Stimulated activated CD8-positive, alpha-beta memory T cell treated with anti-CD3 and anti-CD28 coated beads, Interleukin-7, amount 100 ng/mL, for 4 hours (primary cell): Measurements from ENCODE around the gene ZDHHC4.
A peak's percentile ranks its signal among the peaks of the same experiment; 100 is the strongest.

Experiments used
- DNase-seq, 2 donors: peaks; one replicate each; pipeline ENCODE4 v3.0.0-alpha.2; 2020; ENCODE audit warnings: low read depth in 2 of 2

Gene ZDHHC4

DNA sequence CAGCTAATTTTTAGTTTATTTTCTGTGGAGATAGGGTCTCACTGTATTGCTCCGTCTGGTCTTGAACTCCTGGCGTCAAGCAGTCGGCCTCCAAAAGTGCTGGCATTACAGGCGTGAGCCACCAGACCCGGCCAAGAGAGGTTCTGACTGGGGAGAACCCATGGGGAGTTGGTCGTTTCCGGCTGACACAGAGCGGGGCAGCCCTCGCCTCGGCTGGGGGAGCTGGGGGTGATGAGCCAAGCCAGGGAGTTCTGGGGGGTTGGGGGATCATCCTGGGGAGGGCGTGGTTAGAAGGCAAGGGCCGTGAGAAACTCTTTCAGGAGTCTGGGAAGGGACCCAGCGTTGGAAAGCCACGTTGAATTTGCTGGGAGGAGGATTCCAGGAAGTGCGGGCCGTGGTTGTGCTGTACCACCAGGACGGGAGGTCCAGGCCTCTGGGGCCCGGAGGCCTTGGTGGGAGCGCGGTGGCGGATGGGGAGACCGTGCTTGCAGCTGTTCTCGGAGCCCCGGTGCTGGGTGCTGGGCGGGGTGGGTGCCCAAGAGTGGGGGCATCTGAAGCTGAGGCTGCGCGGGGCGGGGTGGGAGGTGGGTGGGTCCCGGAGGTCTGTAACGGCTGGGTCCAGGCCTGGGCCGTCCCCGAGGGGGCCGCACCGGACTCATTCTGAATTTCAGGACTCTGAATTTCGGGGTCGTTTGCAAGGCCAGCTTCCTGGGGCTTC lies 29.8 kb downstream of the ZDHHC4 start:
- no peak for DNase-seq

DNA sequence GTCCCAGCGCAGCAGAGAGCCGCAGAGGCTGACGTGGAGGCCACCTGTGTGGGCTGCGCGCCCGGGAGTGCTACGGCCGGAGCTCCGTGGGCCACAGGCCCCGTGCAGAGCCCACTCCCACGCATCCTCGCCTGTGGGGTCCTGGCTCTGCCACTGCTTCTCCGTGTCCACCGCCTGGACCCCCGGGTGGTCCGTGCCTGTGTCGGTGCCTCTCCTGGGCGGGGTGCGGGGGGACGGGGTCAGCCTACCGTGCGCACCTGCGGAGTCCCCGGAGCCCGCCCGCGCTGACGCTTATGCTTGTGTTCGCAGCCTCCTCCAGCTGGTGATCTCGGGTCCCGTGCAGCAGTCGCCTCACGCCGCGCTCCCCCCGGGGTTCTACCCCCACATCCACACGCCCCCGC lies 30.4 kb downstream of the ZDHHC4 start:
- no peak for DNase-seq

DNA sequence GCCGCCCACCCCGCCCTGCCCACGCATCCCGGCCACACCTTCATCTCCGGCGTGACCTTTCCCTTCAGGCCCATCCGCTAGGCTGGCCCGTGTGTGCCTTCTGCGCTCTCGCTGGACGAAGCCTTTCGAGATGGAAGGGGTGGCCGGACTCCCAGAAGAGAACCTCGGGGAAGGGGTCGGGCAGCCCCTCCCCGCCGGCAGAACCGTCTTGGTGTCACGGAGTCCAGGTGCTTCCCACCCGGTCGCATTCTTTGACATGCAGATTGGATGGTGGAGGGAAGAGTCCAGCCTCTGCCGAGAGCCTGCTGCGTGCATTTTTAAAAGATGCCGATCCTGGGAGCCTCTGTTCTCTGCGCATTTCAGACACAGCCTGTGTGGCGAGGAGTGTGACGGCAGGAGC lies 30.8 kb downstream of the ZDHHC4 start:
- no peak for DNase-seq

DNA sequence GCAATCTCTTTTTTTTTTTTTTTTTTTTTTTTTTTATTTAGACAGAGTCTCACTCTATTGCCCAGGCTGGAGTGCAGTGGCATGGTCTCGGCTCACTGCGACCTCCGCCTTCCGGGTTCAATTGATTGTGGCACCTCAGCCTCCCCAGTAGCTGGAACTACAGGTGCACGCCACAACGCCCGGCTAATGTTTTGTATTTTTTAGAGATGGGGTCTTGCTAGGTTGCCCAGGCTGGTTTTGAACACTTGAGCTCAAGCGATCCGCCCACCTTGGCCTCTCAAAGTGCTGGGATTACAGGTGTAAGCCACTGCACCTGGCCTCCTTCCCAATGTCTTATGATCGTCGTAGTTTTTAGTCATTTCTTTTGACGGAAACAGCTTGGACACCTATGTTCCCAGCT lies 31.5 kb downstream of the ZDHHC4 start:
- no peak for DNase-seq

DNA sequence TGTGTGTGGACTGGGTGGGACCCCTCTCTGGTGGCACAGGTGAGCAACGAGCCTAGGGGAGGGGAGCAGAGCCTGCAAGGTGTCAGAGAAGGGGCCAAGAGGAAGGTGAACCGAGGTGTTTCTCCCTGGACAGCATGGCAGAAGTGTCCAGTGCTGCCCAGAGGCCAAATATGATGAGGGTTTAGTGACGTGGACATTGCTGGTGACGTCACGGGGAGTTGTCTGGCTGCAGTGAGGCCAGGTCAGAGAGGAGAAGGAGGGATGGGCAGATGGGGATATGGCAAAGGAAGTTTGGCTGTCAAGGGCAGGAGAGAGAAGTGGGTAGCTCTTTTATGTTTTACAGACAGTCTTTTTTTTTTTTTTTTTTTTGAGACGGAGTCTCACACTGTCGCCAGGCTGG lies 35.6 kb downstream of the ZDHHC4 start:
- DNase-seq = no peak

DNA sequence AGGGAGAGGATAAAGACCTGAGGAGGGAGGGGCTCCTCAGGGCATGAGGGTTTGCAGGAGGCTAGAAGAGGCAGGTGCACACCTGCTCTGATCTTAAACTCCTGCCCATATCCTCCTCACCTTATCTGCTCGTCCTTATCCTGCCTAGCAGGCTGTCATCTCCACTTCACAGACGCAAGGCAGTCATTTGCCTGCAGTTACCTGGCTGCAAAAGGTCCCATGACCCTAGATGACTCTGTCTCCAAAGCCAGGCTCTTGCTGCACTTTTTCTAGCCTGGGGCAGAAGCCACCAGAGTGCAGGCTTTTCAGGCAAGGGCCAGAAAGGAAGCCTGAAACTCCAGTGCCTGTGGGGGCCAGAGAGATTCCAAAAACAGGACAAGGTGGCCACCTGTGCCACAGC lies 36.5 kb downstream of the ZDHHC4 start:
- DNase-seq = no peak

DNA sequence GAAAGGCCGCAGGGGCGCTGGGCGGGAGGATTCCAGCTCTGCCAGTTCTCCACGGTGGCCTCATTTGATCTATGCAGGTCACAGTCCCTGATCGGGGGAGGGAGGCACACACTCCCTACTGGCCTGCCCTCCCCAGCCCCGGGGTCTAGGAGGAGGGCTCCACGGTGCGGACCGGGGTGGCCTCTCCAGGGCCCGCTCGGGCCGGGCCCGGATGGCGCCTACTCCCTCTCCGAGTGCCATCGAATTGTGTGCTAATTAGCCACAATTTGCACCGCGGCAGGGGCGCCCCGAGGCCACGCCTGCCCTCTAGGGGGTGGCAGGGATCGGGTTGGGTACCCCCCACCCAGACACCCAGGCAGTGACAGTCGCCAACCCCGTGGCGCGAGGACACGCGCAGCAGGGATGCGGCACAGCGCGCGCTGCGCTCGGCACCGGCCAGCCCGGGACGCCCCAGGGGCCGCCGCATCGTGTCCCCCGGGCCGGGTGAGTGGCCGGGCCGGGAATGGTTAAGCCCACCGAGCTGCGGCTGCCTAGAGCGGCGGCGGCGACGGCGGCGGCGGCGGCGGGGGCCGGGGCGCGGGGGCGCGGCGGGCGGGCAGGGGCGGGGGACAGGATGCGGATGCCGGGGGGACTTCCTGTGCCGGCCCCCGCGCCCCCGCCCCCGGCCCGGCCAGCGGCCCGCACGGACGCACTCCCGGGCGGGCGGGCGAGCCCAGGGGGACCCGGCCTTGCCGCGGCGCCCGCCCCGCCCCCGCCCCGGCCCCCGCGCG lies 37.9 kb downstream of the ZDHHC4 start, which contains the start of gene ZNF853:
Gene ZNF853 (plus strand): TSS at position 658 of the 770 bp plus-strand sequence. CDS start 565 bp downstream, outside the sequence.
- peak in 1 of 2 donors; percentile 24 for DNase-seq

DNA sequence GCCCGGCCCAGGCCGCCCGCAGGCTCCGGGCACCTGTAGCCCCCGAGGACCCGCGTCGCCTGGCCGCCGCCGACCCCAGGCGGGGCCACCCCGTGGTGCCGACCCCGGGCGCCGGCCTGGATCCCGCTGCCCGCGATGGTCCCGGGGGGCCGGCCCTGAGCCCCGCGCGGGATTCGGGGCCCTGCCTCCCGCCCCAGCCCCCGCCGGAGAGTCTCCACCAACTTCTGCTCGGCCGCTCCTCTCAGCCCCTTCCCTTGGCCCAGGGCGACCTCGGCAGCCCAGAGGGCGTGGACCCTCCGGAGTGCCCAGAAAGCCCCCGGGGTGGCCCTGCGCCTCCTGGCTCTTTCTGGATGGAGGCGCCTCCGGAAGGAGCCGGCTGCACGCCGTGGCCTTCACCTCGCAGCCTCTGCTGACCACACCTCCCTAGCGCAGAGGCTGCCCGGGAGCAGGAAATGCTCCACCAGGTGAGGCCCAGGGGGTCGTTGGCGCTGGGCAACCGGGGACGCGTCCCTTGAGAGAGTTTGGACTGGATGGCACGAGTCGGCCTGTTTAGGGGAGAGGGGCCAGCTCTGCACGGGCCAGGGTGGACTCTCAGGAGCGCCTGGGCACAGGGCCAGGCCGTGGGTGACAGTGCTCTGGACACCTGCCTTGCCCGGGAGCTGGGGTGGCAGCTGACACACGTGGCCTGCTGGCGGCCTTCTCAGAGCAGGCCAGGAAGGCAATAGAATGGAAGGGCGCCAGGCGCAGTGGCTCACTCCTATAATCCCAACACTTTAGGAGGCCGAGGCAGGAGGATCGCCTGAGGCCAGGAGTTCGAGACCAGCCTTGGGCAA lies 38.7 kb downstream of the ZDHHC4 start:
- no peak for DNase-seq

DNA sequence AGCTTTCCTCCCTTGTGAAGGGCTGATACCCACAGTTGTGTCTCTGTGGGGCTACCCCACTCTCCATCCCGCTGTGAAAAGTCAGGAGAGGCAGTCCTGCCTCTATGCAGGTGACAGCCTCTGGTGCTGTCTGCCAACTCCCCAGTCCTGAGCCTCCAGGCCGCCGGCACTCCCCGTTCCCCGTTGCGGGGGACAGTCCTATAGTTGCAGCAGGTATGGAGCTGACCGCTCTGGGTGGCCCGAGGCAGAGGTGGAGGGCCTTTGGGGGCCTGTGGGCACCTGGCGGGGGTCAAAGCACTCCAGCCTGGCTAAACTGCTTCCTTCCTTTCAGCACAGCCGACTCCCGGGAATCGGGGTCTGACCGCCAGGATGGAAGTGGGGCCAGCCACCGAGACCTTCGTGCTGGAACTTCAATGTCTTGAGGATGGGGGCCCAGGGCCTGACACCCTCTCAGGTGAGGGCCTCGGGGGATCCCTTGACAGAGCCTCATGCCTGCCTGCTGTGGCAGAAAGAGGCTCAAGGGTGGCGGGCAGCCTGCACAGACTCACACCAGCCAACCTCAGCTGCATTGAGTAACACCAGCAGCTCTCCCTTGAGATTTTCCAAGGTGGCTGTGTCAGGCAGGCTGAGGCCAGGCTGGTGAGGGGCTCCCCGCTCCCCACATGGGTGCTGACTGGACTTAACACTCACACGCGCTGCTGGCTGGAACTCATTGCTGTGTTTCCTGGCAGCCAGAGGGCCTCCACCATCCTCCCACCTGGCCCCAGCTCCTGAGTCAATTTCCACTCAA lies 39.8 kb downstream of the ZDHHC4 start:
- DNase-seq = no peak

DNA sequence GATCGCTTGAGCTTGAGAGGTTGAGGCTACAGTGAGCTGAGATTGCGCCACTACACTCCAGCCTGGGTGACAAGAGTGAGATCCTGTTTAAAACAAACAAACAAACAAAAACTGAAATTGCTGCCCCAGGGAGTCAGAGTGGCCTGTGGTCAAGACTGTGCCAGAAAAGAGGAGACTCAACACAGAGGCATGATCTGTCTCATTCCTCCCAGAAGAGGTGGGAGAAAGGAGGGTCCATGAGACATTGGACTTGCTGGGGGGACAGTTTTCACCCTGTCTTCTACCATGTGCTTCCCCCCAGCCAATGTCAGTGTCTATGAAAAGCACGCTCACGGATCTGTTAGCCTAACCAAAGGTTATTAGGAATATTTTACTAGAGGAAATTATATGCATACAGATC lies 41.4 kb downstream of the ZDHHC4 start:
- DNase-seq = no peak

DNA sequence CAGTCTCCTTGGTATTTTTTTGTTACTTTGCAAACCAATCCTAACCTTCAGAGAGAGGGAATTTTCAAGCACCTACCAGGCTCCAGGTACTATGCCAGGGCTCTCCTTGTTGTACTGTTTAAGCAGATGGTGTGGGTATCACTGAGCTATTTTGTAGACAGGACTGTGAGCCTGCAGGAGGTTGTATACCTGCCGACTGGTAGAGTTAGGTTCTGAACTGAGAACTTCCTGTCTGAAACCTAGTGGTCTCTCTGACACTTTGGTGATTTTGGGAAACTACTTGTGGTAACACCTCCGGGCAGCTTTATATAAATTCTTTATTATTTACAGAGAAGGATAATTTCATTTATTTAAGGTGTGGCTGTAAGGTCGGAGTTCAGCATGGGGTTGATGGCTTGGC lies 42.7 kb downstream of the ZDHHC4 start:
- no peak for DNase-seq

DNA sequence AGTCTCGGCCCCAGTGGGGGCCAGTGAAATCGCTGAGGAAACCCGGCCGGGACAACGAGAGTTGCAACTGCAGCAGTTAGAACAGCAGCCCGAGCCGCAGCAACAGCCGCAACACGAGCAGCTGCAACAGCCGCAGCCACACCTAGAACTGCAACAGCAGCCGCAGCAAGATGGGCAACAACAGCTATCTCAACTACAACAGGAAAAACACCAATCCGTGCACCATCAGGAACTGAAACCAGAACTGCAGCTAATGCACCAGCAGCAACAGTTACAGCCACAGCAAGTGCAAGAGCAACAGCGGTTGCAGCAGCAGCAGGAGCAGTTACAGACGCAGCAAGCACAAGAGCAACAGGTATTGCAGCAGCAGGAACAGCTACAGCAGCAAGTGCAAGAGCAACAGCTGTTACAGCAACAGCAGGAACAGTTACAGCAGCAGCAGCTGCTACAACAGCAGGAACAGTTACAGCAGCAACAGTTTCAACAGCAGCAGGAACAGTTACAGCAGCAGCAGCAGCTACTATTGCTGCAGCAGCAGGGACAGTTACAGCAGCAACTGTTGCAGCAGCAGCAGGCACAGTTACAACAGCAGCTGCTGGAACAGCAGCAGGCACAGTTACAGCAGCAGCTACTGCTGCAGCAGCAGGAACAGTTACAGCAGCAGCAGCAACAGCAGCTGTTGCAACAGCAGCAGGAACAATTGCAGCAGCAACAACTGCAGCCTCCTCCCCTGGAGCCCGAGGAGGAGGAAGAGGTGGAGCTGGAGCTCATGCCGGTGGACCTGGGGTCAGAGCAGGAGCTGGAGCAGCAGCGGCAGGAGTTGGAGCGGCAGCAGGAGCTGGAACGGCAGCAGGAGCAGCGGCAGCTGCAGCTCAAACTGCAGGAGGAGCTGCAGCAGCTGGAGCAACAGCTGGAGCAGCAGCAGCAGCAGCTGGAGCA lies 44.2 kb downstream of the ZDHHC4 start:
- no peak for DNase-seq

DNA sequence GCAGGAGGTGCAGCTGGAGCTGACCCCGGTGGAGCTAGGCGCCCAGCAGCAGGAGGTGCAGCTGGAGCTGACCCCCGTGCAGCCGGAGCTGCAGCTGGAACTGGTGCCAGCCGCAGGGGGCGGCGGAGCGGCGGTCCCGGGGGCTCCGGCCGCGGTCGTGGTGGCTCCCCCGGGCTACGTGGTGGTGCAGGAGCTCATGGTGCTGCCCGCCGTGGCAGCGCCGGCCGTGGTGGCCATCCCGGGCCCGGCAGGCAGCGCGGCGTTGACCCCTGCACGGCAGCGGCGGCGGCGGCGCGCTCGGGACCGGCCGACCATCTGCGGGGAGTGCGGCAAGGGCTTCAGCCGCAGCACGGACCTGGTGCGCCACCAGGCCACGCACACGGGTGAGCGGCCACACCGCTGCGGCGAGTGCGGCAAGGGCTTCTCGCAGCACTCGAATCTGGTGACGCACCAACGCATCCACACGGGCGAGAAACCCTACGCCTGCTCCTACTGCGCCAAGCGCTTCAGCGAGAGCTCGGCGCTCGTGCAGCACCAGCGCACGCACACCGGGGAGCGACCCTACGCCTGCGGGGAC lies 45.0 kb downstream of the ZDHHC4 start:
- no peak for DNase-seq

DNA sequence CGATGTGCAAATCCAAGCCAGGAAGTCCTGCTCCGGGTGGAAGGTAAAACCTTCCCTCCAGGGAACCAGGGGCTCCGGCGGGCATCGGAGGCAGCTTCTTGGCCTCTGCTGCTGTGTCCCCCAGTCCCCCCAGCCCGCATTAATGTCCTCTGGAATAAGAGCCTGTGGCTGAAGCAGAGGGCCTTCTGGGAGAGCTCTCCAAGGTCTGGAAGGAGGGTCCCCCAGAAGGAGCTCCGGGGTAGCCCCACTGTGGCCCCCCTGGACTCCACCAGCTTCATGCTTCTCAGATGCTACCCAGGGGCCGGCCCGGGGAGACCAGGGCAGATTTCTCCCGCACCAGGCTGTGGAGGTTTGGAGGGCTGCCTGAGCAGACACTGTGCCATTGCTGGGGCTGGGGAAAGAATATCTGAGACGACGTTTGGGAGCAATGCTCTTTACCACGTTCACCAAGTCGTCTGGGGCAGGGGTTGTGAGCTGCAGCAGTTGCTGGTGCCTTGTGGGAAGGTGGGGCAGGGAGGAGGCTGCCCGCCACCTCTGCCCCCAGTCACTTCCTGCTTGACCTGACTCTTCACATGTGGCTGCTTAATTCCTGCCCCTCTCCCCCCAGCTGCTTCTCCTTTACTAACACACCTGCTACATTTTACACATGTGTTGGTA lies 46.5 kb downstream of the ZDHHC4 start:
- peak in 1 of 2 donors; percentile 13 for DNase-seq

DNA sequence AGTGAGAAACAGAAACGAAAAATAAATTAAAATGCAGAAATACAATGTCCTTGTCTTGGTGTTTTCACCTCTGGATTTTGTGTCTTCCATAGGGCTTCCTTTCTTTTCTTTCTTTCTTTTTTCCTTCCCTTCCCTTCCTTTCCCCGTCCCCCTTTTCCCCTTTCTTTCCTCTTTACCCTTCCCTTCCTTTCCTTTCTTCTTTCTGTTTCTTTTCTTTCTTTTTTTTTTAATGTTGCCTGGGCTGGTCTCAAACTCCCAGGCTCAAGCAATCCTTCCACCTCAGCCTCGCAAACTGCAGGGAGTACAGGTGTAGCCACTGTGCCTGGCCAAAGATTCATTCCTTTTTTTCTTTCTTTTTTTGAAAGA lies 47.0 kb downstream of the ZDHHC4 start:
- no peak for DNase-seq

DNA sequence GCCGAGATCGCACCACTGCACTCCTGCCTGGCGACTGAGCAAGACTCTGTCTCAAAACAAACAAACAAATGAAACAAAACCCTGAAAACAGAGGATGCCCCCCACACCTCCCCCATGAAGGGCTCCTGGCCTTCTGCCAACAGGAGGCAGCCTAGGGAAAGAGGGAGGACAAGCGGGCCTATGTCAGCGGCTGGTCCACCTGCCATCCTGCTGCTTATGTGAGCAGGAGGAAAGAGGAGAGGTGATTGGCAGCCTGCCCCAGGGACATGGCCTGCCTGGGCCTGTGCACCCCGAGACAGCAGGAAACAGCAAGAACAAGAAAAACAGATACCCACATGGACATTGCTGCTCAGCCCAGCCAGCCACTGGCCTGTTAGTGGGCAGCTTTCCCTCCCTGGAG lies 50.8 kb downstream of the ZDHHC4 start:
- no peak for DNase-seq

DNA sequence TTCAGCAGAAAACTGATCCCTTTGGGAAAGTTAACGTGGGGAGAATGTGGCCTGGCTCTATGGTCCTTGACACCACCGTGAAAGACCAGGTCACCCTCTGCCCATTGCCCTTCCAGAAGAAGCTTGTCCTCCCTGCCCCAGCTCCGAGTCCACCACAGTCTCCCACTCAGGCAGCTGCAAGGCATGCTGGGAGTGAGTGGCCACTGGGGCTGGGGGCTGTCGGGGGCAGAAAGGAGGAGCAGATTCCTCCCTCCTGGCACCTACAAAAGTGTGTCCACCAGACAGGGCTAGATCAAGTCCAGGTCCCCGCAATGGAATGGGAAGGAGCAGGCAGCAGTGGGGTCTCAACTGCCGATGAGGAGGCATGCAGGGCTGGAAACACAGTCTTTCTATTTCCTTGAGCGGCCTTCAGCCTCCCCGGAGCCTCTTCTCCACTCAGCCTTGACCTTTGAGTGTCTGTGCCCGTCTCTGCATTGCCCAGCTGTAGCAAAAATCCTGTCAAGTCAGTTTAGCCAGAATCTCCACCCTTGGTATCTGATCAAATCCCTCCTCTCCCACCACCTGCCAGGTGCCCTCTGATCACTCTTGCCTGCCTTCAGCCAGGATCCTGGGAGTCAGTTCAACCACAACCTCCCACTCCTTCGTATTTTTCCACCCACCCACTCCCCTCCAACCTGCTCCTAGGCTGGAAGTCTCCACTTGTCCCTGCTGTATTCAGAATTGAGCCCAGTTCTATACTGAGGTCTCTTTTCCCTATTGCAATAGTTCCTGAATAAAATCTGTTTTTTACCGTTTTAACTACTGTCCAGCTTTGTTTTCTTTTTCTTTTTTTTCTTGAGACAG lies 53.0 kb downstream of the ZDHHC4 start:
- DNase-seq = no peak

DNA sequence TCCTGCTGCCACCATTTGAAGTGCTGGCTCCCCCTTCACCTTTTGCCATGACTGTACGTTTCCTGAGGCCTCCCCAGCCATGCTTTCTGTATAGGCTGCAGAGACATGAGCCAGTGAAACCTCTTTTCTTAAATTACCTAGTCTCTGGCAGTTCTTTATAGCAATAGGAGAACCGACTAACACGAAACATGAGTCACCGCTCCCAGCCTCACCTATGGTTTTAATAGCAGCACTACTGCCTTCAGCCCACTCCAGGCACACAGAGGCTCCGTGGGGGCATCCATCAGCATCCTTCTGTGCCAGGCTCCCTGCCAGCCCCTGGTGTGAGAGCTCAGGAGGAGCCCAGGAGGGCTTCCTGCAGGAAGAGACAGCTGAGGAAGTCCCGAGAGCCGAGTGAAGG lies 54.4 kb downstream of the ZDHHC4 start:
- no peak for DNase-seq

DNA sequence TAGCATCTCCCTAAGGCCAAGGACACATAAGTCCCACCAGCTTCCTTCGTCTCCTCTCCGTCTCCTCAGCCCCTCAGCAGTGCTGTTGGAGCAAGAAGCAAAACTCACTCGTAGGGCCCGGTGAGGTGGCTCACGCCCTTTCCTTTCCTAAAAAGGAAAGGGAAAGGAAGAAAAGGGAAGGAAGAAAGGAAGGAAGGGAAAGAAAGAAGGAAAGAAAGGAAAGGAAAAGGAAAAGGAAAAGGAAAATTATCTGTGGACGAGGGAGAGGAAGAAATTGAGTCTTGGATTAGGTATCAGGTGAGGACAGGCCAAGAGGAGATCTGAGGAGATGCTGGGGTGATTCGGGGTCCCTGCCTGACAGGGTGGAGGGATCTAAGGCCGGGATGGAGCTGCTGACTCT lies 56.8 kb downstream of the ZDHHC4 start:
- DNase-seq = no peak
